GM21526 (cell line): ENCODE measurements around the gene NAT14.

Source experiments
- ATAC-seq: cut with Tn5 transposase; IDR thresholded peaks from one replicate; pipeline ENCODE4 v1.9.1; 2021; ENCODE audit warnings: moderate library complexity; ENCODE audit not compliant: unreplicated experiment, low FRiP score

The NAT14 gene

GRCh38 chr19:55467236-55468053, 17.5 kb upstream of the NAT14 start:
- ATAC-seq = peak; percentile 48

- ATAC-seq = no peak
Measured at GRCh38 chr19:55468054-55468393, 17.0 kb upstream of the NAT14 start.

- no peak for ATAC-seq
Measured at GRCh38 chr19:55471266-55471665, 13.7 kb upstream of the NAT14 start.

GRCh38 chr19:55472463-55472862, 12.5 kb upstream of the NAT14 start:
- no peak for ATAC-seq

- ATAC-seq = no peak
Measured at GRCh38 chr19:55473225-55474012, 11.6 kb upstream of the NAT14 start.

- no peak for ATAC-seq
Measured at GRCh38 chr19:55474269-55475265, 10.4 kb upstream of the NAT14 start.

- ATAC-seq = peak; percentile 78
Measured at GRCh38 chr19:55476100-55476775, 8.8 kb upstream of the NAT14 start, which contains the start of gene ZNF628. Gene ZNF628, plus strand, starts transcription at chr19:55476617. Its CDS starts 3,294 bp downstream, at chr19:55479911.

- no peak for ATAC-seq
Measured at GRCh38 chr19:55477905-55478304, 7.1 kb upstream of the NAT14 start.

- no peak for ATAC-seq
Measured at GRCh38 chr19:55478364-55478763, 6.6 kb upstream of the NAT14 start.

- ATAC-seq = no peak
Measured at GRCh38 chr19:55479045-55479444, 5.9 kb upstream of the NAT14 start.

GRCh38 chr19:55479451-55480230, 5.3 kb upstream of the NAT14 start:
- no peak for ATAC-seq

- no peak for ATAC-seq
Measured at GRCh38 chr19:55481148-55481793, 3.7 kb upstream of the NAT14 start.

- ATAC-seq = no peak
Measured at GRCh38 chr19:55481794-55482155, 3.2 kb upstream of the NAT14 start.

GRCh38 chr19:55482156-55482961, 2.6 kb upstream of the NAT14 start:
- no peak for ATAC-seq

GRCh38 chr19:55482967-55483705, 1.9 kb upstream of the NAT14 start:
- no peak for ATAC-seq

GRCh38 chr19:55483706-55484592, 1.0 kb upstream of the NAT14 start:
- ATAC-seq = no peak
